GM10266 (cell line): Measurements from ENCODE around the gene PARP8.

ENCODE experiments used
- DNase-seq: peaks from one replicate; pipeline ENCODE4 v3.0.0; 2012; ENCODE audit errors: extremely low spot score
- TF ChIP-seq, protein P1 (sequence below): IDR thresholded peaks from 2 replicates; pipeline ENCODE4 v1.5.1; 2012; ENCODE audit warnings: mild to moderate bottlenecking, low read depth; ENCODE audit not compliant: control insufficient read depth, insufficient read depth; ENCODE audit errors: missing control alignments

Gene PARP8

DNA sequence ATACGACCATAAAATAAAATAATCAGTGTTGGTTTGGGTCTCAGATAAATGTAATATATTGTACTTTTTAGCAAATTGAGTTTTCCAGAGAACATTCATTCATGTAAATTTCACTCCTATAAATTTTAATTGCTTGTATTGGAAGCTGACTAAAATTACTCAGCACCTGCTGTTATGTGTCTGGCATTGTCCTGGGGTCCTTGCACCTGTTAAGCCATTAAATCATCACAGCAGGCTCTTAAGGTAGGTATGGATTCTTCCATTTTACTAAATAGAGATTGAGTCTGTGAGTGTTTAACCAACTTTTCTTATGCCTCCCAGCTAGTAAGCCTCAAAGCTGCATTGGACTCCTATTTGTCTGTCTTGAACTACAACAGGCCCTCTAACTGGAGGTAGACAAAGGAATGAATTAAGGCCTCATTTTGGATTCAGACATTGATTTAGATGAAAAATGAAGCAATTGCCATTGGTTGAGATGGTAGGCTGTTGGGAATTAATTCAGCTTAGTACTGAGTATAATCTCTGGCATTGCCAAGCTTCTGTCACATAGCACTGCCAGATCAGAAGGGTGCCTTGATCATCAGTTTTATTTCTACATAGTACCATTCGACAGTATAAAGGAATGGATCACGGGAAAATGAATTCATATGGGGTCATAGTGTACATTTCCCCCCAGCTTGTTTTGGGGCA, 78.9 kb downstream of the PARP8 start:
- DNase-seq = no peak
- TF ChIP-seq, protein P1, sequence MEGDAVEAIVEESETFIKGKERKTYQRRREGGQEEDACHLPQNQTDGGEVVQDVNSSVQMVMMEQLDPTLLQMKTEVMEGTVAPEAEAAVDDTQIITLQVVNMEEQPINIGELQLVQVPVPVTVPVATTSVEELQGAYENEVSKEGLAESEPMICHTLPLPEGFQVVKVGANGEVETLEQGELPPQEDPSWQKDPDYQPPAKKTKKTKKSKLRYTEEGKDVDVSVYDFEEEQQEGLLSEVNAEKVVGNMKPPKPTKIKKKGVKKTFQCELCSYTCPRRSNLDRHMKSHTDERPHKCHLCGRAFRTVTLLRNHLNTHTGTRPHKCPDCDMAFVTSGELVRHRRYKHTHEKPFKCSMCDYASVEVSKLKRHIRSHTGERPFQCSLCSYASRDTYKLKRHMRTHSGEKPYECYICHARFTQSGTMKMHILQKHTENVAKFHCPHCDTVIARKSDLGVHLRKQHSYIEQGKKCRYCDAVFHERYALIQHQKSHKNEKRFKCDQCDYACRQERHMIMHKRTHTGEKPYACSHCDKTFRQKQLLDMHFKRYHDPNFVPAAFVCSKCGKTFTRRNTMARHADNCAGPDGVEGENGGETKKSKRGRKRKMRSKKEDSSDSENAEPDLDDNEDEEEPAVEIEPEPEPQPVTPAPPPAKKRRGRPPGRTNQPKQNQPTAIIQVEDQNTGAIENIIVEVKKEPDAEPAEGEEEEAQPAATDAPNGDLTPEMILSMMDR = no peak

DNA sequence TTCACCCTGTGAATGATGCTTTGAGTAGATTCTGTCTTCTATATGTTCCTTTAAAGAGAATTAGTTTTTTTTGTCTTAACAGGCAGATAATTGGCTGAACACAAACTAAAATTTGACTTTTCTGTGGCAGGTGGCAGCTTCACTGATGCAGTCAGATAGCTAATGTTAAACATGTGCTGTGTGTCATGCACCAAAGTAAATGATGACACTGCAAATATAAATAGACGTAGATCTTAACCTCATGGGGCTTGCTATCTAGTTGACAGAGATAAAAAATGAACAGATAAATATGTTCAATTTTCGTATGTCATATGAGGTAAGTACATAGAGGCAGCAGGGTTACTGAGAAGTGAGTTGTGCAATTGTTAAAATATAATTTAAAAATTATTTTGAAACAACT, 82.7 kb downstream of the PARP8 start:
- TF ChIP-seq, protein P1 = no peak
- no peak for DNase-seq

DNA sequence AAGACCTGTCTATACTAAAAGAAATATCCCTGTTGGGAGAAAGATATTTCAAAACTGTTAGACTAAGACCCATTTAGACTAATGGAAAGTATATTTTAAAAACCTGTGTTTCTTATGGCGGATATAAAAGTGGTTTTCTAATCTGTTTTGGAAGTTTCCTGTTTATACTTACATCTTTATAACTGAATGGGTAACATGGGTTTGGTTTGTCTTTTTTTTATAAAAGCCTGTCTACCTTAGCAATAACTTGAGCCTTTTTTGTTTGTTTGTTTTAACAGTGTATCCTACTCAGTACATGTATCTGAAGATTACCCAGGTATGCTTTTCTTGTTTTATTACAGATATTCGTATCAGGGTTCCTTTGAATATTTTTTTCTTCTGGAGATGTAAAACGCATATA, 83.4 kb downstream of the PARP8 start:
- TF ChIP-seq, protein P1 = no peak

DNA sequence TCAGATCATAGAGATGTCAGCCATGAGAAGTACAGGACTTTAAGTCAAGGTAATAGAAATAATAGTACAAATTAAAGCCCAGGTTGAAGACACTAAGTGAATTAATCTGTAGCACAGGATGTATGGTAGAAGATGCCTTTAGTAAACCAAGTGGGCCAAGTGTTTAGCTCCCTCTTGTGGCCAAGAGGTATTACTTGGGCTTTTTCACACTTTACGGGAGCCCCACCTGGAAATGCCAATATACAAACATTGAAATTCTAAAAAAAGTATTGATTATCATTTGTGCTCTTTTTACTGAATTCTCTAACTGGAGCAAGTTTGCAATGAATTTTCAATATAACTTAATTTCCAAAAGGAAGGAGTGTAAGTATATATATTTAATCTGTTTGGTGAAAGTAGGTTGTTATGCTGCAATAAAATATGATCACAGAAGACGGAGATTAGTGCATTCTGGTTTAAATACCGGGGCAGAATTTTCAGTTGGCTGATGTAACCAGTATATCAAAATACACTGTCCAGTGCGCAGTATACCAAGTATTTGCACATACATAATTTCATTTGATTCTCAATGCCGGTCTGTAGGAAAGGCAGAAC, 84.7 kb downstream of the PARP8 start:
- DNase-seq = peak; percentile 26
- TF ChIP-seq, protein P1 = peak; percentile 67

More for the DNA sequence above, 83.4 kb downstream of the PARP8 start:
- no peak for DNase-seq

DNA sequence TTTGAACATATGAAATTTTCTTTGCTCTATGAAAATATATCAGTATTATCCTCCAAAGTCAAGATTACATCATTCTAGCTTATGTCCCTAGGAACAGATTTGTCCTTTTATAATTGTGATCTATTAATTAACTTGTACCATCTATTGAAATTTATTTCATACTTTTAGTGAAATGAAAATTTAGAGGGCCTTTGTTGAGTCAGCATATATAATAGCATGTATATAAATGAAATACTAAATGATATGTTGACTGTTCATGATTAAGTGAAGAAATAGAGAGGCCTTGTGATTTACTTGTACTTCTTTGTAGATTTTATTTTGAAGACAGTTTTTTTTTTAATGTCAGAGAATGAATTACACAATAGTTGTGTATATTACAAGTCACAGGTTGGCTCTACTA, 86.4 kb downstream of the PARP8 start:
- TF ChIP-seq, protein P1 = no peak
- DNase-seq = no peak

DNA sequence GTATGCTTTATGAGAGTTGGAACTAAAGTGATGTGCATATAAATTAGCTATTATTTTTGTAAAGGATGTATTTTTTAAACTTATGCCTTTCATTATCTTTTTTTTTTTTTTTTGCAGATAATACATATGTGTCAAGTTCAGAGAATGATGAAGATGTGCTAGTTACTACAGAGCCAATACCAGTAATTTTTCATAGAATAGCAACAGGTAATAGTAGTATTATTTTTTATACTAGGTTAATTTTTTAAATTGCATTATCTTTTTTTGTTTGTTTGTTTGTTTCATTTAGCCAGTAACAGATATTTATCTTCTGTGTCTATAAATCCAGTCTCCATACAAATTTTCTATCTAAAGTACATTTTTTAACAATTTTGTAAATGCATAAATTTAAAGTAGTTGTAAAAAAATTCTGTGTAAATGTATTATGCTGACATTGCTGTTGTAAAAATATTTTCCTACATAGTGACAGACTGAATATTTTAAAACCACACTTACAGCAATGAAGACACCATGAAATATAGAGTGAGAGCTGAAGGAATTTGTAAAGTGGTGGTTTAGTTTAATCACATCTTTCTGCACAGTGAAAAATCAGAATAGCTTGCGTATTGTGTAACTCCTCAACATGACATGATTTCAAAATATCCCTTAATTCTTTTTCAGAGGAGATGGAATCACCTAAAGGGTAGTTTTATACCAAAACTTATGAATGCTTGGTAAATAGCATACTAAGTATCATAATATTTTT, 93.3 kb downstream of the PARP8 start:
- TF ChIP-seq, protein P1 = no peak
- DNase-seq = no peak

DNA sequence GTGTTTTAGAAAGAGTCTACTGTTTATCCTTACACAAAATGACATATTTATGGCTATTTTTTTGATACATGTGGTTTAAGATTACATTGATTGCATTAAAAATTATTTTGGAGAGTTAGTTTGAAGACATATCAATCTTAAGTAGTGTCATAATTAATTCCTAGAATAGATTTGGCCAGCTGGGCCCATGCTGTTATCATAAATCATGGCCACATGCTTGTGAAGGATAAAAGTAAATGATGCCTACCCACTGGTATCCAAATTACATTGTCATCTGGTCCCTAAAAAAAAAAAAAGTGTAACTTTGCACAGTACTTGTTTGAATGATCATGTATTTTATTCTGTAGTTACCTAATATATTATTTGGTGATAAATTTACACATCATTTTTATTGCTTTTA, 96.9 kb downstream of the PARP8 start:
- TF ChIP-seq, protein P1 = no peak
- no peak for DNase-seq
